GM18517 (cell line): ENCODE results near the gene KCNAB2.

Experiments used
- ATAC-seq: cut with Tn5 transposase; IDR thresholded peaks from one replicate; pipeline ENCODE4 v1.9.1; 2021; ENCODE audit warnings: mild to moderate bottlenecking, moderate library complexity; ENCODE audit not compliant: unreplicated experiment

The KCNAB2 gene

GRCh38 chr1:6045561-6045960, at the start of gene KCNAB2:
KCNAB2 (plus strand) TSS chr1:6045888; CDS start chr1:6051537, 5,649 bp downstream.
- ATAC-seq, result no peak

- ATAC-seq, result no peak
These were observed 48.9 kb upstream of the KCNAB2 start for GRCh38 chr1:5996641-5997270.

GRCh38 chr1:5997316-5997715, 48.4 kb upstream of the KCNAB2 start:
- no peak for ATAC-seq

- ATAC-seq, result no peak
These were observed 47.4 kb upstream of the KCNAB2 start for GRCh38 chr1:5998051-5998905.

DNA sequence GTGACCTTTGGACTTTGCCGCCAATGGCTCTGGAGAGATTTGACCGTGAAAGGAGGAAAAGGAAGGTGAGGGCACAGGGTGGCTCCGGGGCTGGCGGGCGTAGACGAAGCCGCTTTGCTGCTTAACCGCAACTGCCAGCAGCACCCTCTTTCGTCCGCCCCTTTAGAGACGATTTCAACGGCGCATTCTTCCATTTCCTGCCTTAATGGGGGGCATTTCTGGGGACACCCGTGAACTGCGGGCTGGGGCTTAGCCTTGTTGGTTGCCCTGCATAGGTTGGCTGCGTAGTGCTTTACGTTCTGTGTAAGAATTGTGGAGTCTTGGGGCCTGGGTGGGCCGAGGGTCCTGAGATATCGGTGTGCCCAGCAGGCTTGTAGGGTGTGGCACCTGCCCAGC, 46.8 kb upstream of the KCNAB2 start:
- no peak for ATAC-seq

DNA sequence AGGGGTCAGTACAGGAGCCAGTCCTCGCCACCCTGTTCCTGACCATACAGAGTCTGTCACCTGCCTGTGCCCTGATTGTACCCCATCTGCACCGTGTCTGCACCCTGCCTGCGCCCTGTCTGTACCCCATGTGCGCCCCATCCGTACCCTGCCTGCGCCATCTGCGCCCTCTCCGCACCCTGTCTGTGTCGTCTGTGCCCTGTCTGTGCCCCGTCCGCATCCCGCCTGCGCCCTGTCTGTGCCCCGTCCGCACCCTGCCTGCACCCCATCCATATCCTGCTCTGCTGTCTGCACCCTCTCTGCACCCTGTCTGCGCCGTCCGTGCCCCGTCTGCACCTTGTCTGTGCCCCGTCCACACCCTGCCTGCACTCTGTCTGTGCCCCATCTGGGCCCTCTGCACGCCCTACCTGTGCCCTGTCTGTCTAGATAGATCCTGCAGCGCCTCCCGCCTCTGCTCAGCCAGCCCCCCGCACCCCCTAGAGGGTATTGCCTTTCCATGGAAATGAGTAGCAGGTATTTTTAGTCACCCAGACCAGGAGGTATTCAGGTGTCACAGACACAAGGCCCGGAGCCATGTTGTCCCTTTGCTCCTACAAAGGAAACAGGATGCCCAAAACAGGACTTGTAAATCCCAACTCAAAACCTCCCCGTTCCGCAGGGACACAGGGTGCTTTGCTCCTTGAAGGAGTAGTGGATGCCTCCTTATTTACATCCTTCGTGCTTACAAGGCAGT, 45.8 kb upstream of the KCNAB2 start:
- ATAC-seq, result no peak

DNA sequence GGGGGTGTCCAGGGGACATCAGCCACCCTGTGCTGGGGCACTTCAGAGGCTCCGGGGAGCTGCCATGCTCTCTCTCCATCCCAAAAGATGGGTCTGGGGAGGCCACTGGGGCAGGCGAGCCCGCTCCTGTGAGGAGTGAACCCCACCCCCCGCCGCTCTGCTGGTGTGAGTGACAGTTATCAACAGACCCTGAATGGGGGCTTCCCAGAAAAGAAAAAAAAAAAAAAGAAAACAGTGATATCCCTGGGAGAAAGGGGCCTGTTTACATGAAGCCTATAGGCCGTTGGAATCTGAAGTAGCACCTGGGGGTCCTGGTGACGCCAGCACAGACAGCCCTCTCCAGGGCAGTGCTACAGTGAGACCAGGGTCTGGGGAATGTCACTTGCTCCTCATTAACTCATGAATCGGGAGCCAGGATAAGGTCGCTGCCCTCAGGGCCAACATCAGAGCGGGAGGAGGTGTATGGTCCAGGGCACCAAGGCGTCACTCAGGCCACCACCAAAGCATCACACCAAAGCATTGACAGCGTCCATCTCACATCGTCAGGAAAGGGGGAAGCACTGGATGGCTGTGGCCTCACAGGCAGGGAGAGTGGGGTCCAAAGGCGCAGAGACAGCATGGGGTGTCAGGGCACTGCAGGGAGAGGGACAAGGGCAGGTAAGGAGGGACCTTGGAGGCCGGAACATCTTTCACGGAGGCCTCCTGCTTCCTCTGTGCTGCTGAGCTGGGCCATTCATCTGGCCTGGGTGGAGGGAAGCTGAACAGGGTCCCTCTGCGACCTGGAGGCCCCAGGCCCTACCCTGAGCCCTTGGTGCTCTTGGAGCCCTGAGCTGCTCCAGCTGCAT, 45.0 kb upstream of the KCNAB2 start:
- ATAC-seq, result no peak

DNA sequence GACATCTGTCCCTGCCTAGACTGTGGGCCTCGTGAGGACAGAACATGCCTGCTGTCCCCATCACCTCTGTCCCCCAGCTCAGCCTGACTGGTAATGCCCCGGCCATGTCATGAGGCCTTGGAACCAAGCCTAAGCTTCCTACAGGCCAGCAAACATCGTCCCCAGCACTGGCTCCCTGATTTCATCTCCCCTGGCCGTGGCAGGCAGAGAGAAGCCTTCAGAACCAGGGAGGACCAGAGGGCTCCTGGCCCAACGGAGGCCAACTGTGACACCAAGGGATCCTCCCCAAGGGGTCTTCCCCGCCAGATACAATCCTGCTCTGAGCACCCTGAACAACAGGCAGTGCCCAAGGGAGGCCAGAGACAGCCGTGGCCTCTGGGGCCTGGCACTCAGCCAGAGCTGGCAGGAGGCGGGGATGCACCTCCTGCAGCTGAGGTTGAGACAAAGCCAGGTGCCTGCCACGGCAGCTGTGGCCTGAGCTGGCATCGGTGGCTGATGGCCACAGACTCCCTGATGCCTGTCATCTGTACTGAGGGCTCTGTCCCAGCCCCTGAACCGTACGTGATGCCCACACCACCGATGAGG, 43.6 kb upstream of the KCNAB2 start:
- no peak for ATAC-seq

- no peak for ATAC-seq
These were observed 42.8 kb upstream of the KCNAB2 start for GRCh38 chr1:6002714-6003501.

- ATAC-seq, result no peak
These were observed 41.9 kb upstream of the KCNAB2 start for GRCh38 chr1:6003568-6004411.

DNA sequence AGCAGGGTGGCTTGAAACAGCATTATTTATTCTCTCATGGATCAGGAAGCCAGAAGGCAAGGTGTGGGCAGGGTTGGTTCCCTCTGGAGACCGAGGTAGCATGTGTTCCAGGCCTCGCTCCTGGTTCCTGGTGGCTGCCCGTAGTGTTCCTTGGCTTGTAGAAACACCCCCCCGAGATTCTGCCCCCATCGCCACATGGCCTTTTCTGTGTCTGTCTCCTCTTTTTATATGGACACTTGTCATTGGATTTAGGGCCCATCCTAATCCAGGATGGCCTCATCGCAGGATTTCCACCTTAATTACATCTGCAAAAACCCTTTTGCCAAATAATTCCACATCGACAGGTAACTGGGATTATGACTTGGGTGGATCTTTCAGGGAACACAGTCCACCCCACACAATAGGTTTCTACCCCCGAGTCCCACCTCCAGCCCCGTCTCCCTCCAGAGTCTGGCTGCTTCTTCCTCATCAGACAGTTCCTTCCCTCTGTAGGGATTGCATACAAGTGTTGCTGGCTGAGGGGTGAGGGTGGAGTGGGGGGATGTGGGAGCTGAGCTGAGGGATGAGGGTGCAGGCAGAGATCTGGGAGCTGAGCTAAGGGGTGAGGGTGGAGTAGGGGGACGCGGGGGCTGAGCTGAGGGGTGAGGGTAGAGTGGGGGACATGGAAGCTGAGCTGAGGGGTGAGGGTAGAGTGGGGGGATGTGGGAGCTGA, 41.1 kb upstream of the KCNAB2 start:
- no peak for ATAC-seq

- no peak for ATAC-seq
These were observed 40.3 kb upstream of the KCNAB2 start for GRCh38 chr1:6005276-6005917.

- ATAC-seq, result no peak
These were observed 38.8 kb upstream of the KCNAB2 start for GRCh38 chr1:6006882-6007281.

DNA sequence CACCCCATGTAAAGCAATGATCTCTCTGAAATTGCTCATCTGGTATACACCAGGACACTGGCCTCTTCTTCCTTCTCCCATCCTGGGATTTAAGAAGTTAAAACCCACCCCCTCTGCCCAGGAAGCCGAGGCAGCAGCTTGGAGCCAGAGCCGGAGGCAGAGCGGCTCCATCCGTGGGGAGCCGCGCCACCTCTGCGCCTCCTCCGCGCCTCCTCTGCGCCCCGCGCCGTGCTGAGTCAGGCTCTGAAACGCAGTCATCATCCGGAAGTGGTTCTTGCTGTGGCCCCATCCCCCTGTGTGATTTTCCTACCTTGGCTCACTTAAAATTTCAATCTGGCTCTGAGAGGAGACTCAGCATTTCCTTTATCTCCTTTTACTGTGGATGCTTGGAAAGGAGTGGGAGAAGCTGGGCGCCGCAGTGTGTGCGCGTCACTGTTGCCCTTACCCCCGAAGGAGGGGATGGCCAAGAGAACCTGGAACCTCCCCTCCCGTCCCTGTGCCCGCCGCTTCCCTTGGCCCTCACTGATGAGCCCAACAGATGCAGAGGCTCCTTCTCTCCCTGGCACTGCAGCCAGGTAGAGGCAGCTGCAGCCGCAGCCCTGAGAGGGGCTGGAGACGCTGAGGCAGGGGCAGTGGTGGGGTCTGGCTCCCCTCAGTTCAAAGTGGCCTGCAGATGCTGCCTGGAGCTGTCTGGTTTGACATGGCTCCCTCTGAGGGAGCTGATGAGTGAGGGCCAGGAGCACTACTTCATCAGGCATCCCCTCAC, 38.2 kb upstream of the KCNAB2 start:
- ATAC-seq, result no peak

GRCh38 chr1:6008084-6008415, 37.6 kb upstream of the KCNAB2 start:
- ATAC-seq, result no peak

DNA sequence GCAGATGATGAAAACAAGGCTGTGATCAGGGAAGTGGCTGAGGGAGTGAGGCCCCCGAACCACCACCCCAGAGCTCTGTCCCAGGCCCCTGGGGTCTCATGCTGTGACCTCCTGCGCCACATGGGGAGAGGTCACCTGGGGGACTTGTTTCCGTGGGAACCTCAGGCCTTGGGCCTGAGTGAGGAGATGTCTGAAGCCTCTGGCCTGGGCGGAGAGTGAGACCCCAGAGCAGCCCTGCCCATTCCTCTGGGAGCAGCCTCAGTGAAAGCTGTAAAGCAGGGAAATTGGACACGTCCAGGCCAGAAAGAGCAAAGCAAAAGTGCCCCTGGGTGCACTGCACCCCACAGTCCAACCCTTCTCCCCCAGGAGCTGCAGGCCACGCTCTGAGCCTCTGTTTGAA, 37.0 kb upstream of the KCNAB2 start:
- ATAC-seq, result no peak
